Prostate gland (tissue), 2 donors: ENCODE results near the gene SOX15. TPM values are rescaled to one million over a fixed set of nuclear protein-coding genes. Genes with fewer than 3 reads are reported as not detected.

Experiments
- DNase-seq: peaks from one replicate; pipeline ENCODE4 v3.0.0-alpha.2; 2019; ENCODE audit warnings: low spot score
- H3K27ac ChIP-seq, 2 donors: fragments of 200-600 bp; sonication (generic); 2 replicates each; pipeline ENCODE4 v1.5.1; 2017 to 2019
- H3K27me3 ChIP-seq: fragments of 200-600 bp; sonication (generic); replicated peaks from 2 replicates; pipeline ENCODE4 v1.5.1; 2019; ENCODE audit not compliant: insufficient read depth
- H3K36me3 ChIP-seq, 2 donors: fragments of 200-600 bp; sonication (generic); 1 replicate in 1 of 2; 2 replicates in 1 of 2; pipeline versions ENCODE4 v1.5.1 to v1.8.1; 2017 to 2019
- H3K4me1 ChIP-seq: fragments of 200-600 bp; sonication (generic); replicated peaks from 2 replicates; pipeline ENCODE4 v1.5.1; 2019
- H3K4me3 ChIP-seq, 2 donors: fragments of 200-600 bp; sonication (generic); 2 replicates each; pipeline ENCODE4 v1.5.1; 2017 to 2019
- H3K9me3 ChIP-seq: fragments of 200-600 bp; sonication (generic); 2 replicates; pipeline ENCODE4 v1.5.1; 2017
- CTCF ChIP-seq, 4 experiments: fragments of 200-600 bp in 2 of 4; fragments of 450-650 bp in 2 of 4; sonication (generic) in 2 of 4; IDR thresholded peaks; 1 replicate in 3 of 4; 2 replicates in 1 of 4; pipeline ENCODE4 v1.5.1; 2016 to 2019; ENCODE audit warnings: antibody characterized with exemption in 4 of 4, mild to moderate bottlenecking in 2 of 4, moderate library complexity in 2 of 4
- POLR2A ChIP-seq: fragments of 450-650 bp; IDR thresholded peaks from one replicate; pipeline ENCODE4 v1.6.1; 2016; ENCODE audit warnings: antibody characterized with exemption, mild to moderate bottlenecking
- POLR2AphosphoS5 ChIP-seq: sonication (generic); formaldehyde crosslinking; IDR thresholded peaks from one replicate; pipeline ENCODE4 v1.6.1; 2017; ENCODE audit warnings: antibody characterized with exemption
- WGBS: methylation state at CpG from one replicate; pipeline ENCODE4 v1.1.5; 2018; 5-methylcytosine and 5-hydroxymethylcytosine counted together
- intact Hi-C: fragments of 100-400 bp; cut with DNase I; formaldehyde crosslinking; loops from one replicate; pipeline ENCODE4 v1.14.2; 2022
- total RNA-seq, 2 donors: library from RNA; depleted of rRNA; stranded (reverse); fragments of >200 nt; gene quantifications; one replicate each; pipeline ENCODE4 v1.1.0, GENCODE V29; 2016

The SOX15 gene
- total RNA-seq, 2 donors from 2014 or later = 6.3 to 15.0 TPM

DNA sequence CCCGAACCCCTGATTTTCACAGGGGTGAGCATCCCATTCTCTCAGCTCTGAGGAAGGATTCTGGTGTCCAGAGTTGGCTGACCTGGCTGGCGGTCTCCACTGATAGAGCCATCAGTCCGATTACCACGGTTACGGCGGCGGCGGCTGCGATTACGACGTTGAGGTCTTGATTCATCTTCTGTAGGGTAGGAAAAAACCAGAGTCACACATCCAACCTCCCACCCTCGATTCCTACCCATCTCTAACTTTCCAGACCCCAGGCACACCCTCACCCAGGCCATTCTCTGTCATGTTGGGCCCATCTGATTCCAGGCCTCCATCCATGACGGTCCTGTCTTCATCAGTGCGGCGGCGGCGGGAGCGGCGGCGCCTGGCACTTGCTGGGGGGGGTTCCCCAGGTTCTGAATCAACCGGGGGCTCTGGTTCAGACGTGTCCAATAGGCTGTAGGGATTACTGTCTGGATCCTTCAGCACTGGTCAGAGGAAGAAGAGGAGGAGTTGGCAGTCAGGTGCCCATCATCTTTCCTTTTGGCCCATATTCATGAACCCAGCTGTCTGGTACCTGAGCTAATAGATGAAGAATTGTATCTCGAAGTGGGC, 2.6 kb upstream of the SOX15 start:
- Histone ChIP-seq H3K36me3 (peaks cover 16 to 24% of the 10 kb centered on the region in 2 donors), H3K4me1 (peaks cover 7% of the 10 kb centered on the region)
- DNase-seq = no peak

GRCh38 chr17:7591596-7591995, 1.7 kb upstream of the SOX15 start:
- no peak overlapping the region for H3K27ac ChIP-seq
- H3K36me3 ChIP-seq = peaks cover 16 to 24% of the 10 kb centered on the region in 2 donors
- TF ChIP-seq CTCF (IDR thresholded peaks at IDR 0.05) (no peak), POLR2AphosphoS5 (no peak), POLR2A (no peak)
- no peak overlapping the region for H3K4me3 ChIP-seq
- 85% methylated on average over 5 of the region's 5 CpGs for WGBS
- DNase-seq = no peak
- H3K9me3 ChIP-seq = no peaks in the 10 kb centered on the region
- peaks cover 7% of the 10 kb centered on the region for H3K4me1 ChIP-seq
- intact Hi-C loops = no loop called here
- no peaks in the 10 kb centered on the region for H3K27me3 ChIP-seq

More for the DNA sequence above, 2.6 kb upstream of the SOX15 start:
- Histone ChIP-seq H3K27ac (no peak overlapping the region), H3K9me3 (no peaks in the 10 kb centered on the region), H3K4me3 (no peak overlapping the region), H3K27me3 (no peaks in the 10 kb centered on the region)
- TF ChIP-seq POLR2AphosphoS5 = no peak
- TF ChIP-seq CTCF (IDR thresholded peaks at IDR 0.05) = no peak
- TF ChIP-seq POLR2A = no peak
- 93% methylated on average over 23 of the region's 23 CpGs for WGBS
- intact Hi-C loops = no loop called here

GRCh38 chr17:7590743-7591142, 849 bp upstream of the SOX15 start:
- intact Hi-C loops = no loop called here
- TF ChIP-seq POLR2AphosphoS5 (no peak), POLR2A (no peak), CTCF (IDR thresholded peaks at IDR 0.05) (no peak)
- H3K4me1 ChIP-seq = peaks cover 7% of the 10 kb centered on the region
- no peaks in the 10 kb centered on the region for H3K9me3 ChIP-seq
- 68% methylated on average over 4 of the region's 4 CpGs for WGBS
- no peaks in the 10 kb centered on the region for H3K27me3 ChIP-seq
- H3K27ac ChIP-seq = no peak overlapping the region
- DNase-seq = no peak
- peaks cover 12 to 24% of the 10 kb centered on the region in 2 donors for H3K36me3 ChIP-seq
- no peak overlapping the region for H3K4me3 ChIP-seq

GRCh38 chr17:7589204-7589868, 558 bp downstream of the SOX15 start:
- TF ChIP-seq POLR2AphosphoS5 = peak; percentile 75
- peak; percentile 74 to 96 (median 91) for TF ChIP-seq CTCF (IDR thresholded peaks at IDR 0.05)
- peak; percentile 44 for TF ChIP-seq POLR2A
- DNase-seq = peak; percentile 86
- H3K27ac ChIP-seq = peak overlapping the region; percentile 76 to 84
- no peaks in the 10 kb centered on the region for H3K9me3 ChIP-seq
- H3K36me3 ChIP-seq = peaks cover 2 to 19% of the 10 kb centered on the region in 2 donors
- peak overlapping the region; percentile 44 for H3K4me3 ChIP-seq
- WGBS = 17% methylated on average over 39 of the region's 56 CpGs
- no peaks in the 10 kb centered on the region for H3K27me3 ChIP-seq
- intact Hi-C loops = no loop called here
- peaks cover 7% of the 10 kb centered on the region for H3K4me1 ChIP-seq
